GM12878 (cell line): Measurements from ENCODE around the gene SPTLC3. TPM values are rescaled to one million over a fixed set of nuclear protein-coding genes. Genes with fewer than 3 reads are reported as not detected.

ENCODE experiments used
- ATAC-seq: fragments of 200-7000 bp; cut with Tn5 transposase; 3 replicates; pipeline ENCODE4 v1.9.1; 2020; ENCODE audit warnings: mild to moderate bottlenecking, moderate library complexity
- BruUV-seq: library from RNA; stranded (reverse); fragments of 400-500 nt; replicated peaks from 2 replicates; lab custom pipeline; 2021; lab: Mats Ljungman, UMichigan
- CTCF ChIA-PET: fragments of 300-600 bp; sonication (Branson Sonifier 250); formaldehyde crosslinking; extraction: SDS; loops from one replicate; lab custom pipeline; 2021; ENCODE audit warnings: inconsistent platforms; lab: Yijun Ruan, JAX
- POLR2A ChIA-PET: fragments of 350-600 bp; formaldehyde crosslinking; extraction: SDS; loops from one replicate; lab custom pipeline; 2021; ENCODE audit warnings: inconsistent platforms; lab: Charles Lee
- RAD21 ChIA-PET: fragments of 300-600 bp; sonication (Branson Sonifier 250); formaldehyde crosslinking; loops from one replicate; lab custom pipeline; 2023; ENCODE audit warnings: antibody characterized with exemption; ENCODE audit not compliant: unreplicated experiment; lab: Charles Lee
- SMC1A ChIA-PET: fragments of 300-600 bp; sonication (Branson Sonifier 250); formaldehyde crosslinking; loops from one replicate; lab custom pipeline; 2023; ENCODE audit not compliant: unreplicated experiment, uncharacterized antibody; lab: Charles Lee
- DNase-seq: peaks from one replicate; pipeline ENCODE4 v3.0.0-alpha.2; 2011; ENCODE audit warnings: low read depth, low spot score
- FAIRE-seq: peaks from 3 replicates; lab custom pipeline; 2011; peaks lifted over from hg19 to GRCh38; lab: Jason Lieb, UNC
- H2AFZ ChIP-seq: 2 replicates; pipeline ENCODE4 v1.6.0; 2011; ENCODE audit warnings: low read depth, low read length, control low read depth; ENCODE audit not compliant: control insufficient read depth
- H3K27ac ChIP-seq: 2 replicates; pipeline ENCODE4 v1.5.1; 2011; ENCODE audit warnings: control low read depth; ENCODE audit not compliant: control insufficient read depth, insufficient read depth
- H3K27me3 ChIP-seq, 2 experiments: replicated peaks in 1 of 2; 2 replicates each; pipeline versions ENCODE4 v1.6.0 to v1.6.1; 2011; ENCODE audit warnings: low read length in 1 of 2; ENCODE audit not compliant: control insufficient read depth in 2 of 2, insufficient read depth in 2 of 2
- H3K36me3 ChIP-seq, 2 experiments: 2 replicates each; pipeline ENCODE4 v1.5.1; 2011; ENCODE audit warnings: low read length in 1 of 2; ENCODE audit not compliant: control insufficient read depth in 2 of 2, insufficient read depth in 2 of 2
- H3K4me1 ChIP-seq: 2 replicates; pipeline ENCODE4 v1.6.1; 2011; ENCODE audit warnings: mild to moderate bottlenecking, low read length, moderate library complexity, mixed read lengths; ENCODE audit not compliant: control insufficient read depth, insufficient read depth
- H3K4me2 ChIP-seq: 2 replicates; pipeline ENCODE4 v1.6.0; 2011; ENCODE audit warnings: control low read depth; ENCODE audit not compliant: control insufficient read depth, insufficient read depth
- H3K4me3 ChIP-seq: fragments of 200-600 bp; sonication (generic); 2 replicates; pipeline ENCODE4 v1.5.1; 2016
- H3K79me2 ChIP-seq: 2 replicates; pipeline ENCODE4 v1.6.0; 2011; ENCODE audit warnings: low read length; ENCODE audit not compliant: control insufficient read depth, insufficient read depth
- H3K9ac ChIP-seq: 2 replicates; pipeline ENCODE4 v1.8.0; 2011; ENCODE audit warnings: low read length, control low read depth, mixed read lengths; ENCODE audit not compliant: control insufficient read depth, insufficient read depth
- H3K9me3 ChIP-seq: replicated peaks from 3 replicates; pipeline ENCODE4 v1.5.1; 2011; ENCODE audit warnings: mild to moderate bottlenecking, low read length; ENCODE audit not compliant: control insufficient read depth, insufficient read depth
- H4K20me1 ChIP-seq: 2 replicates; pipeline ENCODE4 v1.6.0; 2011; ENCODE audit not compliant: control insufficient read depth, insufficient read depth
- CEBPB ChIP-seq, 2 experiments: fragments of 150-350 bp in 1 of 2; IDR thresholded peaks; 2 replicates each; pipeline ENCODE4 v1.6.1; 2012 to 2014; ENCODE audit warnings: low read depth in 2 of 2, low read length in 2 of 2, borderline replicate concordance in 1 of 2, inconsistent platforms in 1 of 2
- CEBPZ ChIP-seq: fragments of 150-350 bp; IDR thresholded peaks from 2 replicates; pipeline ENCODE4 v1.6.1; 2016; ENCODE audit warnings: low read depth, low read length
- DPF2 ChIP-seq: fragments of 450-650 bp; IDR thresholded peaks from 2 replicates; pipeline ENCODE4 v1.6.1; 2017; ENCODE audit warnings: mild to moderate bottlenecking
- NBN ChIP-seq: fragments of 450-650 bp; IDR thresholded peaks from 2 replicates; pipeline ENCODE4 v1.6.1; 2016
- RBBP5 ChIP-seq: fragments of 200-600 bp; sonication (generic); conservative IDR thresholded peaks from 2 replicates; pipeline ENCODE4 v1.6.1; 2016
- SMC3 ChIP-seq: IDR thresholded peaks from 2 replicates; pipeline ENCODE4 v1.6.1; 2011; ENCODE audit warnings: low read length, improper control_type of control experiment, borderline replicate concordance
- SPI1 ChIP-seq: IDR thresholded peaks from 2 replicates; pipeline ENCODE4 v1.6.1; 2011; ENCODE audit warnings: low read depth, mild to moderate bottlenecking, low read length, moderate library complexity, borderline replicate concordance; ENCODE audit not compliant: insufficient read depth
- TCF12 ChIP-seq: IDR thresholded peaks from 2 replicates; pipeline ENCODE4 v1.6.1; 2011; ENCODE audit warnings: low read depth, mild to moderate bottlenecking, low read length
- USF2 ChIP-seq: IDR thresholded peaks from 2 replicates; pipeline ENCODE4 v1.6.1; 2011; ENCODE audit warnings: low read depth, low read length, improper control_type of control experiment, borderline replicate concordance
- YBX1 ChIP-seq: fragments of 450-650 bp; IDR thresholded peaks from 2 replicates; pipeline ENCODE4 v1.6.1; 2016; ENCODE audit warnings: antibody characterized with exemption
- ZNF687 ChIP-seq: fragments of 450-650 bp; IDR thresholded peaks from 2 replicates; pipeline ENCODE4 v1.6.1; 2017; ENCODE audit warnings: mild to moderate bottlenecking, moderate library complexity
- WGBS: methylation state at CpG from one replicate; pipeline ENCODE4 v1.1.6; 2016; ENCODE audit warnings: low lambda C conversion rate; ENCODE audit not compliant: insufficient replicate concordance, insufficient coverage; ENCODE audit errors: missing lambda C conversion rate; 5-methylcytosine and 5-hydroxymethylcytosine counted together
- in situ Hi-C: fragments of 300-500 bp; cut with MboI; formaldehyde crosslinking; loops from 9 replicates; pipeline ENCODE4 v1.14.3; 2018; ENCODE audit warnings: mixed read lengths
- intact Hi-C: fragments of 100-400 bp; cut with micrococcal nuclease; formaldehyde crosslinking; loops from one replicate; pipeline ENCODE4 v1.14.2; 2022; ENCODE audit not compliant: unreplicated experiment
- polyA plus RNA-seq, 11 experiments: library from polyadenylated mRNA; depleted of rRNA in 4 of 11; unstranded in 6 of 11; stranded (reverse) in 5 of 11; fragments of >200 nt; fragmentation: Nextera tagmentation in 4 of 11; fragmentation: Illumina TruSeq in 1 of 11; extraction: Ambion mirVana in 4 of 11; extraction: Trizol in 1 of 11; gene quantifications; 1 replicate in 1 of 11; 2 replicates in 10 of 11; pipeline versions ENCODE4 v1.2.1 to v1.2.3, GENCODE V29; 2011 to 2016; ENCODE audit warnings: inconsistent platforms in 2 of 11, missing spikeins in 2 of 11, low read depth in 1 of 11
- total RNA-seq, 4 experiments: library from RNA; depleted of rRNA in 3 of 4; stranded (reverse); fragments of >200 nt in 3 of 4; fragmentation: Illumina TruSeq in 1 of 4; extraction: Trizol in 1 of 4; gene quantifications; 2 replicates each; pipeline versions ENCODE4 v1.2.1 to v1.2.3, GENCODE V29; 2013 to 2021

Gene SPTLC3
- total and polyA plus RNA-seq, 10 of the 15 experiments (the other 5 are each of a cell fraction or from before 2014, with no cell fraction given) = 0.04 to 0.29 (median 0.06) TPM; not detected in 7

- BruUV-seq = no TSS peak
- ChIA-PET CTCF (interaction anchor here (0.7 to 6.2 kb wide), 28 partner anchors 10 to 669 kb away, joined by 3 to 172 read pairs (median 4); no protein-coding TSS in a partner anchor), RAD21 (interaction anchor here (1.0 to 6.3 kb wide), 6 partner anchors 143 to 668 kb away, joined by 3 to 136 read pairs (median 6); no protein-coding TSS in a partner anchor), POLR2A (interaction anchor here (1.1 kb wide), 1 partner anchor 427 kb away, joined by 3 read pairs; no protein-coding TSS in a partner anchor), SMC1A (interaction anchor here (1.0 to 6.3 kb wide), 13 partner anchors 10 to 656 kb away, joined by 3 to 124 read pairs (median 7); no protein-coding TSS in a partner anchor)
- Histone ChIP-seq H3K9me3 (no peaks in the 10 kb centered on the region), H2AFZ (no peak overlapping the region), H3K4me2 (no peak overlapping the region), H3K4me3 (no peak overlapping the region), H3K9ac (no peak overlapping the region), H3K4me1 (no peaks in the 10 kb centered on the region), H3K27me3 (no peaks in the 10 kb centered on the region), H3K27ac (no peak overlapping the region), H4K20me1 (no peaks in the 10 kb centered on the region), H3K79me2 (no peaks in the 10 kb centered on the region), H3K36me3 (no peaks in the 10 kb centered on the region)
- peak; percentile 88 for FAIRE-seq
- intact Hi-C loops = loop anchor here (1.0 to 10.0 kb wide), 5 partner anchors 143 to 935 kb away; no protein-coding TSS in a partner anchor
- in situ Hi-C loops = loop anchor here (5.0 to 10.0 kb wide), 4 partner anchors 175 to 1435 kb away; no protein-coding TSS in a partner anchor
- no peak for DNase-seq
- ATAC-seq = peak; percentile 77
- WGBS = 18% methylated on average over 6 of the region's 6 CpGs
- TF ChIP-seq USF2 (no peak), SPI1 (no peak), CEBPB (IDR thresholded peaks at IDR 0.05; ENCODE audit: borderline replicate concordance in 1 of 2, low read depth in 2 of 2, low read length in 2 of 2) (no peak), ZNF687 (no peak), RBBP5 (no peak), TCF12 (no peak), YBX1 (no peak), NBN (0 out of 2 replicates have a peak, but pooled peaks have one; percentile 32), CEBPZ (no peak), SMC3 (peak; percentile 80), DPF2 (no peak)
Observed at GRCh38 chr20:13119583-13119982, 110.8 kb downstream of the SPTLC3 start.
